Naive thymus-derived CD4-positive, alpha-beta T cell (primary cell): ENCODE measurements around the gene CCDC88C. TPM values are rescaled to one million over a fixed set of nuclear protein-coding genes. Genes with fewer than 3 reads are reported as not detected.
A peak's percentile ranks its signal among the peaks of the same experiment; 100 is the strongest.

ENCODE experiments used
- ATAC-seq: fragments of 150-1000 bp; cut with Tn5 transposase; 2 replicates; pipeline ENCODE4 v1.10.0; 2021; ENCODE audit warnings: mild to moderate bottlenecking, moderate library complexity
- CTCF ChIA-PET: fragments of 350-600 bp; sonication (Branson Sonifier 250); formaldehyde crosslinking; loops from one replicate; lab custom pipeline; 2021; ENCODE audit warnings: antibody characterized with exemption; lab: Charles Lee
- POLR2A ChIA-PET: fragments of 350-600 bp; sonication (Branson Sonifier 250); formaldehyde crosslinking; loops from one replicate; lab custom pipeline; 2021; ENCODE audit warnings: antibody characterized with exemption, inconsistent platforms; lab: Charles Lee
- DNase-seq, 9 donors: peaks; one replicate each; pipeline versions ENCODE4 v3.0.0 to v3.0.0-alpha.2; 2020 to 2022; ENCODE audit warnings: mixed read lengths in 1 of 9
- H3K27ac ChIP-seq: one replicate; pipeline ENCODE4 v1.7.0; 2013; ENCODE audit warnings: mild to moderate bottlenecking, low read depth, low read length, moderate library complexity
- H3K27me3 ChIP-seq, 2 donors: one replicate each; pipeline ENCODE4 v1.7.0; 2013; ENCODE audit warnings: low read length in 2 of 2, mild to moderate bottlenecking in 2 of 2, moderate library complexity in 2 of 2; ENCODE audit not compliant: control insufficient read depth in 2 of 2, insufficient read depth in 2 of 2
- H3K36me3 ChIP-seq, 3 experiments: 1 replicate in 2 of 3; 2 replicates in 1 of 3; pipeline ENCODE4 v1.7.0; 2013; ENCODE audit warnings: low read length in 3 of 3, mild to moderate bottlenecking in 3 of 3, moderate library complexity in 1 of 3; ENCODE audit not compliant: insufficient read depth in 3 of 3, control insufficient read depth in 2 of 3
- H3K4me1 ChIP-seq, 2 donors: one replicate each; pipeline ENCODE4 v1.7.0; 2013; ENCODE audit warnings: low read length in 2 of 2, mild to moderate bottlenecking in 2 of 2, moderate library complexity in 1 of 2; ENCODE audit not compliant: control insufficient read depth in 2 of 2, insufficient read depth in 2 of 2
- H3K4me3 ChIP-seq: 2 replicates; pipeline ENCODE4 v1.7.0; 2013; ENCODE audit warnings: mild to moderate bottlenecking, low read length
- H3K9me3 ChIP-seq, 3 experiments: 1 replicate in 2 of 3; 2 replicates in 1 of 3; pipeline ENCODE4 v1.7.0; 2013; ENCODE audit warnings: low read length in 3 of 3; ENCODE audit not compliant: control insufficient read depth in 2 of 3
- H3K27ac Mint-ChIP-seq, 9 donors: one replicate each; pipeline ENCODE4 v1.8.0; 2020 to 2022; ENCODE audit warnings: mixed read lengths in 9 of 9, mild to moderate bottlenecking in 8 of 9, moderate library complexity in 5 of 9, inconsistent platforms in 2 of 9
- H3K27me3 Mint-ChIP-seq, 5 donors: one replicate each; pipeline ENCODE4 v1.8.0; 2021 to 2022; ENCODE audit warnings: mixed read lengths in 5 of 5, mild to moderate bottlenecking in 1 of 5
- H3K36me3 Mint-ChIP-seq, 5 donors: one replicate each; pipeline ENCODE4 v1.8.0; 2020 to 2022; ENCODE audit warnings: mixed read lengths in 5 of 5, mild to moderate bottlenecking in 3 of 5, inconsistent platforms in 1 of 5
- H3K4me1 Mint-ChIP-seq, 7 donors: one replicate each; pipeline ENCODE4 v1.8.0; 2020 to 2022; ENCODE audit warnings: mixed read lengths in 7 of 7, mild to moderate bottlenecking in 3 of 7, inconsistent platforms in 1 of 7
- H3K4me3 Mint-ChIP-seq, 10 donors: one replicate each; pipeline ENCODE4 v1.8.0; 2020 to 2022; ENCODE audit warnings: mild to moderate bottlenecking in 10 of 10, mixed read lengths in 10 of 10, moderate library complexity in 6 of 10, inconsistent platforms in 2 of 10
- H3K9me3 Mint-ChIP-seq, 11 donors: one replicate each; pipeline ENCODE4 v1.8.0; 2020 to 2022; ENCODE audit warnings: mixed read lengths in 11 of 11, mild to moderate bottlenecking in 4 of 11, inconsistent platforms in 1 of 11, moderate library complexity in 1 of 11
- intact Hi-C, 2 donors: fragments of 100-400 bp; cut with micrococcal nuclease; formaldehyde crosslinking; loops; one replicate each; pipeline ENCODE4 v1.15.1; 2023
- polyA plus RNA-seq, 2 donors: library from polyadenylated mRNA; unstranded; fragments of 300-500 nt; fragmentation: Illumina TruSeq; gene quantifications; one replicate each; pipeline ENCODE4 v1.2.3, GENCODE V29; 2021
- total RNA-seq, 6 experiments: library from RNA in 5 of 6; stranded (reverse) in 5 of 6; gene quantifications; 1 replicate in 5 of 6; 2 replicates in 1 of 6; pipeline ENCODE4 v1.2.3 and lab custom pipeline; 2021 to 2026

The CCDC88C gene
- total and polyA plus RNA-seq, 7 experiments from 2014 or later, result 23.6 to 324 (median 274) TPM

DNA sequence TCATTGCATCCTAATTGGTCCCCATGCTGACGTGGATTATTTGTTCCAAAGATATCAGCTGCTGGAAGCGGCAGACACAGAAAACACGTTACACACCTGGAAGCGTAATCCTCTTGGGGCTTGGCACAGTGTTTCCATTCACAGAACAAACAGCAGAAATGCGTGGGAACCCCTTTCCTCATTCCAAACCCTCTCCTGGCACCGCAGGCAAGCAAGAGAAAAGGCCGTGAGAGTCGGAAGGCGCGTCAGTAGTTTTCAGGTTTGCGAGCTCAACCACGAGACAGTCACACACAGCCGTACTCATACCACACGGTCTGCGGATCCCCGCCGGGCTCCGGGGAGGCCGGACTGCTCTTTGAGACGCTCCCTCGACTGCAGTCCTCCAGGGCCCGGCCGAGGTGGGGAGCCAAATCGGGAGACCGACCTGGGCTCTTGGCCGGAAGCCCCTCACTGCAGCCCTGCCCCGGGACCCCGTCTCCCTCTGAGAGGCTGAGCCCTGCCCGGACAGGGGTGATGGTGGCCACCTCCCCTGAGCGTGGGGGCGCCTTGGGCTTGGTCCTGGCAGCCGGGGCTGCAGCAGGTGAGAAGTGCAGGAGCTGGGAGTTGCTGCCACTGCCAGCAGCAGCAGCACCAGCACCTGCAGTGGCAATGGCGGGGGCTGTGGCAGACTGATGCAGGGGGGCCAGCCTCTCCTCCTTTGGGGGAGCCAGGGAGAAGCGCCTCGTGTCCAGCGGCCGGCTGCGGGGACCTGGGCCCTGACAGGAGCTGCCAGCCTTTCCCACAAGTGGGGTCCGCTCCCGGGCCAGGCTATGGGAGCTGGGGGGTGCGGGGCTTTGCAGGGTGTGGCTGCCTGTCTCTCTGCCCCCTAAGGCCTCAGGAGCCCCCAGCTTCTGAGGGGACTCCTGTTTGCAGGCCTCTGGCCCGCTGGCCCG lies 145.0 kb downstream of the CCDC88C start:
- Histone ChIP-seq H3K4me3 (no peak overlapping the region), H3K27ac (no peak overlapping the region), H3K4me1 (no peaks in the 10 kb centered on the region), H3K36me3 (peaks cover 15 to 81% (median 34%) of the 10 kb centered on the region in 3 experiments), H3K27me3 (no peaks in the 10 kb centered on the region), H3K9me3 (no peaks in the 10 kb centered on the region)
- ChIA-PET POLR2A (no interaction called here), CTCF (interaction anchor here (1.0 to 1.9 kb wide), 3 partner anchors 14 to 98 kb away, joined by 3 to 8 read pairs (median 7); no protein-coding TSS in a partner anchor)
- H3K4me3 Mint-ChIP-seq, result no peak overlapping the region
- DNase-seq (no peak), ATAC-seq (no peak)
- intact Hi-C loops, result no loop called here
- H3K27me3 Mint-ChIP-seq, result no peaks in the 10 kb centered on the region
- H3K9me3 Mint-ChIP-seq, result peaks cover 0 to 2% (median 0%) of the 10 kb centered on the region in 11 donors
- peaks cover 8 to 23% (median 16%) of the 10 kb centered on the region in 7 donors for H3K4me1 Mint-ChIP-seq
- H3K36me3 Mint-ChIP-seq, result peaks cover 4 to 42% (median 25%) of the 10 kb centered on the region in 5 donors
- H3K27ac Mint-ChIP-seq, result peak overlapping the region in 4 of 9 donors; percentile 51 to 62 (median 57)

- no peak for ATAC-seq
- H3K4me3 Mint-ChIP-seq, result no peak overlapping the region
- Histone ChIP-seq H3K4me3 (no peak overlapping the region), H3K4me1 (no peaks in the 10 kb centered on the region), H3K36me3 (peaks cover 7 to 72% (median 25%) of the 10 kb centered on the region in 3 experiments), H3K9me3 (no peaks in the 10 kb centered on the region), H3K27me3 (no peaks in the 10 kb centered on the region), H3K27ac (no peak overlapping the region)
- CTCF ChIA-PET, result interaction anchor here (1.0 to 1.9 kb wide), 3 partner anchors 15 to 97 kb away, joined by 3 to 8 read pairs (median 7); no protein-coding TSS in a partner anchor
- peak overlapping the region in 4 of 9 donors; percentile 23 to 69 (median 54) for H3K27ac Mint-ChIP-seq
- POLR2A ChIA-PET, result no interaction called here
- intact Hi-C loops, result loop anchor here in 1 of 2 donors (1.0 kb wide), 1 partner anchor 41 kb away; no protein-coding TSS in a partner anchor
- DNase-seq, result no peak
- no peaks in the 10 kb centered on the region for H3K27me3 Mint-ChIP-seq
- H3K9me3 Mint-ChIP-seq, result peaks cover 0 to 2% (median 0%) of the 10 kb centered on the region in 11 donors
- peaks cover 4 to 42% (median 24%) of the 10 kb centered on the region in 5 donors for H3K36me3 Mint-ChIP-seq
- peaks cover 8 to 25% (median 21%) of the 10 kb centered on the region in 7 donors for H3K4me1 Mint-ChIP-seq
Measured at GRCh38 chr14:91271639-91272038, 146.0 kb downstream of the CCDC88C start.

- Histone ChIP-seq H3K9me3 (no peaks in the 10 kb centered on the region), H3K4me1 (no peaks in the 10 kb centered on the region), H3K36me3 (peaks cover 0 to 65% (median 19%) of the 10 kb centered on the region in 3 experiments), H3K4me3 (no peak overlapping the region), H3K27ac (no peak overlapping the region), H3K27me3 (no peaks in the 10 kb centered on the region)
- Mint-ChIP-seq H3K4me1 (peaks cover 14 to 30% (median 27%) of the 10 kb centered on the region in 7 donors), H3K9me3 (peaks cover 0 to 2% (median 0%) of the 10 kb centered on the region in 11 donors), H3K36me3 (peaks cover 4 to 37% (median 19%) of the 10 kb centered on the region in 5 donors), H3K27me3 (peaks cover 0 to 1% (median 0%) of the 10 kb centered on the region in 5 donors), H3K27ac (peak overlapping the region in 3 of 9 donors; percentile 45 to 80 (median 69)), H3K4me3 (no peak overlapping the region)
- ATAC-seq, result no peak
- no peak for DNase-seq
- ChIA-PET CTCF (interaction anchor here (0.6 to 1.5 kb wide), 2 partner anchors 18 to 93 kb away, joined by 4 to 7 read pairs; no protein-coding TSS in a partner anchor), POLR2A (no interaction called here)
- intact Hi-C loops, result loop anchor here in 1 of 2 donors (1.0 kb wide), 1 partner anchor 40 kb away; no protein-coding TSS in a partner anchor
Measured at GRCh38 chr14:91270619-91271018, 147.0 kb downstream of the CCDC88C start.

- POLR2A ChIA-PET, result no interaction called here
- Mint-ChIP-seq H3K4me3 (no peak overlapping the region), H3K27me3 (peaks cover 0 to 5% (median 0%) of the 10 kb centered on the region in 5 donors), H3K36me3 (peaks cover 4 to 37% (median 19%) of the 10 kb centered on the region in 5 donors), H3K4me1 (peaks cover 18 to 34% (median 31%) of the 10 kb centered on the region in 7 donors), H3K27ac (peak overlapping the region in 4 of 9 donors; percentile 45 to 80 (median 72)), H3K9me3 (peaks cover 0 to 3% (median 0%) of the 10 kb centered on the region in 11 donors)
- Histone ChIP-seq H3K9me3 (no peaks in the 10 kb centered on the region), H3K4me1 (no peaks in the 10 kb centered on the region), H3K4me3 (no peak overlapping the region), H3K27ac (no peak overlapping the region), H3K27me3 (no peaks in the 10 kb centered on the region), H3K36me3 (peaks cover 0 to 60% (median 17%) of the 10 kb centered on the region in 3 experiments)
- DNase-seq (no peak), ATAC-seq (no peak)
- CTCF ChIA-PET, result interaction anchor here (0.6 to 1.5 kb wide), 2 partner anchors 18 to 93 kb away, joined by 4 to 7 read pairs; no protein-coding TSS in a partner anchor
- intact Hi-C loops, result no loop called here
Measured at GRCh38 chr14:91270188-91270587, 147.4 kb downstream of the CCDC88C start.

- H3K36me3 ChIP-seq, result peaks cover 0 to 52% (median 9%) of the 10 kb centered on the region in 3 experiments
- peak overlapping the region in 7 of 9 donors; percentile 40 to 72 (median 51) for H3K27ac Mint-ChIP-seq
- peaks cover 0 to 5% (median 0%) of the 10 kb centered on the region in 5 donors for H3K27me3 Mint-ChIP-seq
- H3K4me1 Mint-ChIP-seq, result peaks cover 22 to 40% (median 37%) of the 10 kb centered on the region in 7 donors
- no peaks in the 10 kb centered on the region for H3K27me3 ChIP-seq
- peaks cover 0 to 3% (median 0%) of the 10 kb centered on the region in 11 donors for H3K9me3 Mint-ChIP-seq
- no peaks in the 10 kb centered on the region for H3K9me3 ChIP-seq
- ChIA-PET CTCF (interaction anchor here (1.5 kb wide), 1 partner anchor 92 kb away, joined by 7 read pairs; no protein-coding TSS in a partner anchor), POLR2A (no interaction called here)
- H3K4me1 ChIP-seq, result no peaks in the 10 kb centered on the region
- intact Hi-C loops, result no loop called here
- no peak for DNase-seq
- H3K4me3 ChIP-seq, result no peak overlapping the region
- ATAC-seq, result no peak
- no peak overlapping the region for H3K27ac ChIP-seq
- peak overlapping the region in 1 of 10 donors; percentile 56 for H3K4me3 Mint-ChIP-seq
- H3K36me3 Mint-ChIP-seq, result peaks cover 4 to 32% (median 19%) of the 10 kb centered on the region in 5 donors
Measured at GRCh38 chr14:91269076-91269991, 148.3 kb downstream of the CCDC88C start.
